AG09319 (cell line): ENCODE data around the gene SEPTIN6.

Experiments
- DNase-seq: peaks from one replicate; pipeline ENCODE4 v3.0.0-alpha.2; 2010; ENCODE audit warnings: low read depth; ENCODE audit errors: extremely low read depth
- TF ChIP-seq, protein P1 (sequence below): IDR thresholded peaks from 2 replicates; pipeline ENCODE4 v1.5.1; 2011; ENCODE audit warnings: low read depth, mild to moderate bottlenecking, inconsistent platforms, low read length, moderate library complexity

SEPTIN6 gene

DNA sequence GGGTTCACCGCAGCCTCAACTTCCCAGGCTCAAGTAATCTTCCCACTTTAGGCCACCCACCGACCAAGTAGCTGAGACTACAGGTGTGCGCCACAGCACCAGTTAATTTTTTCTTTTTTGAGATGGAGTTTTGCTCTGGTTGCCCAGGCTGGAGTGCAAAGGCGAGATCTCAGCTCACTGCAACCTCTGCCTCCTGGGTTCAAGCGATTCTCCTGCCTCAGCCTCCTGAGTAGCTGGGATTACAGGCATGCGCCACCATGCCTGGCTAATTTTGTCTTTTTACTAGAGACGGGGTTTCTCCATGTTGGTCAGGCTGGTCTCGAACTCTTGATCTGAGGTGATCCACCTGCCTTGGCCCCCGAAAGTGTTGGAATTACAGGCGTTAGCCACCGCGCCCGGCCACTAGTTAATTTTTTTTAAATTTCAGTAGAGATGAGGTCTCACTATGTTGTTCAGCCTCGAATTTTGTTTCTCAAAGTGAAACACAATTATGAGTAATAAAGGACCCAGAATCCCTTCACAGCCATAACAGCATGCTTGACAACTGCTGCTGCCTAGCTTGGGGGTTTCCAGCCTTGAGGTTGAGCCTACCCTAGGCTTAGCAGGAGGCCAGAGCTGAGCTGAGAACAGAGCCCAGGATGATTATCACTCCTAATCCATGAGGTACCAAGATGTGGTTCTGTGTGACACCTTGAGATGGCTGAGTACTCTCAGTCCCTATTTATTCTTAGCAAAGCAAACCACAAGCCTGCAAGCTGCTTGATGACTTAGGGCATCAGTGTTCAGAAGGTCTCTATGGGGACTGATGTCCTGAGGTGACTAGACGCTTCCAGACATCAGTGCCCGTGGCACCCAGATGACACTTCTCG lies 45.2 kb downstream of the SEPTIN6 start:
- DNase-seq = no peak

GRCh38 chrX:119647089-119647488 lies 45.9 kb downstream of the SEPTIN6 start:
- no peak for DNase-seq
- TF ChIP-seq, protein P1, sequence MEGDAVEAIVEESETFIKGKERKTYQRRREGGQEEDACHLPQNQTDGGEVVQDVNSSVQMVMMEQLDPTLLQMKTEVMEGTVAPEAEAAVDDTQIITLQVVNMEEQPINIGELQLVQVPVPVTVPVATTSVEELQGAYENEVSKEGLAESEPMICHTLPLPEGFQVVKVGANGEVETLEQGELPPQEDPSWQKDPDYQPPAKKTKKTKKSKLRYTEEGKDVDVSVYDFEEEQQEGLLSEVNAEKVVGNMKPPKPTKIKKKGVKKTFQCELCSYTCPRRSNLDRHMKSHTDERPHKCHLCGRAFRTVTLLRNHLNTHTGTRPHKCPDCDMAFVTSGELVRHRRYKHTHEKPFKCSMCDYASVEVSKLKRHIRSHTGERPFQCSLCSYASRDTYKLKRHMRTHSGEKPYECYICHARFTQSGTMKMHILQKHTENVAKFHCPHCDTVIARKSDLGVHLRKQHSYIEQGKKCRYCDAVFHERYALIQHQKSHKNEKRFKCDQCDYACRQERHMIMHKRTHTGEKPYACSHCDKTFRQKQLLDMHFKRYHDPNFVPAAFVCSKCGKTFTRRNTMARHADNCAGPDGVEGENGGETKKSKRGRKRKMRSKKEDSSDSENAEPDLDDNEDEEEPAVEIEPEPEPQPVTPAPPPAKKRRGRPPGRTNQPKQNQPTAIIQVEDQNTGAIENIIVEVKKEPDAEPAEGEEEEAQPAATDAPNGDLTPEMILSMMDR = no peak

More for the DNA sequence above, 45.2 kb downstream of the SEPTIN6 start:
- TF ChIP-seq, protein P1 = no peak

DNA sequence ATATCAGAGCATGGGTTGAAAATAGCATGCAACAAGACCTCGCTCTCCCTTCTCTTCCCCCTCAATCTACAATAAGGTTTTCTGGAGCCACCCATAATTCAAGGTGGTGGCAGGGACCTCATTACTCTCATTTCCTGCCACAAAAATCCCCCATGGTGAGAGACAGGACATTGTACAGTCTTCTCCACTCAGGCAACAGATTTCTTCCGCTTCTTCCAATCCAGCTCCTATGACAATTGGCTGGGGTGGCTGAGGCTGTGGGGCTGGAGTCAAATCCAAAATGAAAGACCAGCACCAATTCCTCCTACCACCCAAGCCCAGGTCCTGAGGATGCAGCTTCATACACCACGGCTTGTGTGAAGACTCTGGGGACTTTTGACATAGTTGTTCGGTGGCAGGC lies 46.5 kb downstream of the SEPTIN6 start:
- TF ChIP-seq, protein P1 = no peak
- DNase-seq = no peak

GRCh38 chrX:119643696-119644095 lies 49.3 kb downstream of the SEPTIN6 start:
- no peak for DNase-seq
- TF ChIP-seq, protein P1 = no peak
